Gastroesophageal sphincter (tissue), 4 donors: ENCODE measurements around the gene CYFIP1. TPM values are rescaled to one million over a fixed set of nuclear protein-coding genes. Genes with fewer than 3 reads are reported as not detected.

ENCODE experiments used
- ATAC-seq: fragments of 150-250 bp; one replicate; pipeline ENCODE4 v1.9.1; 2016; ENCODE audit warnings: mild to moderate bottlenecking, moderate library complexity
- H3K27ac ChIP-seq, 4 donors: fragments of 200-600 bp; sonication (generic) in 3 of 4; 1 replicate in 3 of 4; 2 replicates in 1 of 4; pipeline ENCODE4 v1.5.1; 2016 to 2019
- H3K27me3 ChIP-seq: fragments of 200-600 bp; sonication (generic); one replicate; pipeline ENCODE4 v1.5.1; 2019
- H3K36me3 ChIP-seq, 2 donors: fragments of 200-600 bp; sonication (generic); one replicate each; pipeline ENCODE4 v1.5.1; 2019; ENCODE audit warnings: control low read depth in 1 of 2
- H3K4me1 ChIP-seq, 3 donors: fragments of 200-600 bp; sonication (generic); 1 replicate in 2 of 3; 2 replicates in 1 of 3; pipeline ENCODE4 v1.5.1; 2016 to 2019; ENCODE audit warnings: control low read depth in 2 of 3
- H3K4me3 ChIP-seq, 2 donors: fragments of 200-600 bp; sonication (generic); one replicate each; pipeline ENCODE4 v1.5.1; 2019; ENCODE audit warnings: mild to moderate bottlenecking in 1 of 2, moderate library complexity in 1 of 2
- H3K9me3 ChIP-seq, 3 donors: fragments of 200-600 bp; sonication (generic); one replicate each; pipeline ENCODE4 v1.5.1; 2017 to 2019; ENCODE audit warnings: control low read depth in 2 of 3
- CTCF ChIP-seq, 4 experiments: fragments of 200-600 bp in 2 of 4; fragments of 450-650 bp in 2 of 4; sonication (generic) in 1 of 4; IDR thresholded peaks; one replicate each; pipeline ENCODE4 v1.5.1; 2017 to 2019; ENCODE audit warnings: antibody characterized with exemption in 4 of 4, mild to moderate bottlenecking in 2 of 4, moderate library complexity in 2 of 4
- EP300 ChIP-seq: sonication (generic); formaldehyde crosslinking; IDR thresholded peaks from one replicate; pipeline ENCODE4 v1.6.1; 2017; ENCODE audit warnings: antibody characterized with exemption, mild to moderate bottlenecking
- POLR2A ChIP-seq, 2 donors: fragments of 450-650 bp; IDR thresholded peaks; one replicate each; pipeline ENCODE4 v1.6.1; 2017; ENCODE audit warnings: antibody characterized with exemption in 2 of 2, mild to moderate bottlenecking in 2 of 2, moderate library complexity in 1 of 2
- POLR2AphosphoS5 ChIP-seq: sonication (generic); formaldehyde crosslinking; IDR thresholded peaks from one replicate; pipeline ENCODE4 v1.6.1; 2017; ENCODE audit warnings: antibody characterized with exemption
- WGBS, 2 donors: methylation state at CpG; one replicate each; pipeline ENCODE4 v1.1.5; 2018; ENCODE audit warnings: low coverage in 1 of 2; 5-methylcytosine and 5-hydroxymethylcytosine counted together
- total RNA-seq, 4 donors: library from RNA; depleted of rRNA; stranded (reverse); fragments of >200 nt; gene quantifications; one replicate each; pipeline ENCODE4 v1.1.0, GENCODE V29; 2016

Gene CYFIP1
- total RNA-seq, 4 donors from 2014 or later: 82.3 to 116 (median 101) TPM

- no peak for ATAC-seq
- WGBS, 2 donors: no CpG with 5 or more reads among the region's 18 CpGs
- Histone ChIP-seq H3K27ac (no peak overlapping the region), H3K9me3 (no peaks in the 10 kb centered on the region), H3K4me1 (peaks cover 0 to 5% (median 0%) of the 10 kb centered on the region in 3 donors), H3K4me3 (no peak overlapping the region), H3K36me3 (peaks cover 0 to 72% of the 10 kb centered on the region in 2 donors), H3K27me3 (no peaks in the 10 kb centered on the region)
- no peak for TF ChIP-seq CTCF (IDR thresholded peaks at IDR 0.05)
- no peak for TF ChIP-seq POLR2AphosphoS5
- no peak for TF ChIP-seq POLR2A (IDR thresholded peaks at IDR 0.05)
- TF ChIP-seq EP300: no peak
Observed at GRCh38 chr15:22917556-22917955, 62.6 kb downstream of the CYFIP1 start.

GRCh38 chr15:22916606-22917350 is 63.4 kb downstream of the CYFIP1 start:
- TF ChIP-seq POLR2A (IDR thresholded peaks at IDR 0.05): no peak
- TF ChIP-seq CTCF (IDR thresholded peaks at IDR 0.05): no peak
- TF ChIP-seq EP300: no peak
- TF ChIP-seq POLR2AphosphoS5: no peak
- no peaks in the 10 kb centered on the region for H3K27me3 ChIP-seq
- no peak overlapping the region for H3K4me3 ChIP-seq
- H3K27ac ChIP-seq: no peak overlapping the region
- H3K9me3 ChIP-seq: no peaks in the 10 kb centered on the region
- H3K4me1 ChIP-seq: peaks cover 0 to 5% (median 0%) of the 10 kb centered on the region in 3 donors
- H3K36me3 ChIP-seq: peaks cover 0 to 73% of the 10 kb centered on the region in 2 donors
- no peak for ATAC-seq
- WGBS, 2 donors: 92 to 95% methylated on average over 13 to 22 of the region's 36 CpGs

GRCh38 chr15:22915866-22916515 is 64.2 kb downstream of the CYFIP1 start:
- Histone ChIP-seq H3K27me3 (no peaks in the 10 kb centered on the region), H3K9me3 (no peaks in the 10 kb centered on the region), H3K36me3 (peaks cover 0 to 81% of the 10 kb centered on the region in 2 donors), H3K27ac (no peak overlapping the region), H3K4me3 (no peak overlapping the region), H3K4me1 (peaks cover 0 to 5% (median 0%) of the 10 kb centered on the region in 3 donors)
- TF ChIP-seq POLR2A (IDR thresholded peaks at IDR 0.05): no peak
- TF ChIP-seq CTCF (IDR thresholded peaks at IDR 0.05): no peak
- TF ChIP-seq POLR2AphosphoS5: no peak
- no peak for TF ChIP-seq EP300
- ATAC-seq: no peak
- WGBS, 2 donors: 87 to 88% methylated on average over 3 to 7 of the region's 25 CpGs

GRCh38 chr15:22913646-22914380 is 66.4 kb downstream of the CYFIP1 start:
- no peak overlapping the region for H3K27ac ChIP-seq
- WGBS, 2 donors: 82 to 90% methylated on average over 3 to 6 of the region's 13 CpGs
- no peaks in the 10 kb centered on the region for H3K4me1 ChIP-seq
- no peaks in the 10 kb centered on the region for H3K9me3 ChIP-seq
- no peaks in the 10 kb centered on the region for H3K27me3 ChIP-seq
- TF ChIP-seq POLR2AphosphoS5: no peak
- TF ChIP-seq CTCF (IDR thresholded peaks at IDR 0.05): no peak
- no peak for TF ChIP-seq EP300
- no peak for TF ChIP-seq POLR2A (IDR thresholded peaks at IDR 0.05)
- H3K4me3 ChIP-seq: no peak overlapping the region
- ATAC-seq: no peak
- H3K36me3 ChIP-seq: peaks cover 0 to 100% of the 10 kb centered on the region in 2 donors
